Measurements from ENCODE around the gene KLHL25.

DNA sequence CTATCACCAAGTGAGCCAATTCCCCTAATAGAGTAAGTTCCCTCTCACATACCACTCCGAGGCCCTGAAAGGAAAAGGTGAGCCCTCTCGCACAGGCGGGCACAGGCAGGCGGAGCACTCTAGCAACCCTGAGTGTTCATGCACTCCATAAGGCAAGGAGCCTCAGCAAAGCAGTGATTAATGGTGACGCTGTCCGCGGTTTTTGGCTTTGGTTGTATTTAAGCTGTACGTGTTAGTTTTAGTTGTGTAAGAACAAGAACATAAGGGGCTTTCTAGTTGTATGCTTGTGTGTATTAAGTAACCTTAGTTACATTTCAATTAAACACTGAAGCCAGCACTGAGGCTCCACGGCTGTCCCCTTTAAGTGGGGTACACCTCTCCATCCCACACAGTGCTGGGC, 33.1 kb downstream of the KLHL25 start:
- TF ChIP-seq, protein P1, sequence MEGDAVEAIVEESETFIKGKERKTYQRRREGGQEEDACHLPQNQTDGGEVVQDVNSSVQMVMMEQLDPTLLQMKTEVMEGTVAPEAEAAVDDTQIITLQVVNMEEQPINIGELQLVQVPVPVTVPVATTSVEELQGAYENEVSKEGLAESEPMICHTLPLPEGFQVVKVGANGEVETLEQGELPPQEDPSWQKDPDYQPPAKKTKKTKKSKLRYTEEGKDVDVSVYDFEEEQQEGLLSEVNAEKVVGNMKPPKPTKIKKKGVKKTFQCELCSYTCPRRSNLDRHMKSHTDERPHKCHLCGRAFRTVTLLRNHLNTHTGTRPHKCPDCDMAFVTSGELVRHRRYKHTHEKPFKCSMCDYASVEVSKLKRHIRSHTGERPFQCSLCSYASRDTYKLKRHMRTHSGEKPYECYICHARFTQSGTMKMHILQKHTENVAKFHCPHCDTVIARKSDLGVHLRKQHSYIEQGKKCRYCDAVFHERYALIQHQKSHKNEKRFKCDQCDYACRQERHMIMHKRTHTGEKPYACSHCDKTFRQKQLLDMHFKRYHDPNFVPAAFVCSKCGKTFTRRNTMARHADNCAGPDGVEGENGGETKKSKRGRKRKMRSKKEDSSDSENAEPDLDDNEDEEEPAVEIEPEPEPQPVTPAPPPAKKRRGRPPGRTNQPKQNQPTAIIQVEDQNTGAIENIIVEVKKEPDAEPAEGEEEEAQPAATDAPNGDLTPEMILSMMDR (IDR thresholded peaks at IDR 0.05), result no peak
- no peak for TF ChIP-seq POLR2A (IDR thresholded peaks at IDR 0.05)

All from esophagus squamous epithelium (tissue), 4 donors.